Fibroblast of lung (primary cell): ENCODE measurements around the gene SCP2.

Experiments
- CTCF ChIP-seq, 2 donors: IDR thresholded peaks in 1 of 2; conservative IDR thresholded peaks in 1 of 2; 1 replicate in 1 of 2; 2 replicates in 1 of 2; pipeline ENCODE4 v1.5.1; 2011 to 2012; ENCODE audit warnings: low read length in 2 of 2, control low read depth in 1 of 2, inconsistent platforms in 1 of 2, low read depth in 1 of 2, mild to moderate bottlenecking in 1 of 2
- EZH2 ChIP-seq: IDR thresholded peaks from 2 replicates; pipeline ENCODE4 v1.5.1; 2012; ENCODE audit warnings: low read length, control low read depth, mild to moderate bottlenecking; ENCODE audit errors: missing control alignments

DNA sequence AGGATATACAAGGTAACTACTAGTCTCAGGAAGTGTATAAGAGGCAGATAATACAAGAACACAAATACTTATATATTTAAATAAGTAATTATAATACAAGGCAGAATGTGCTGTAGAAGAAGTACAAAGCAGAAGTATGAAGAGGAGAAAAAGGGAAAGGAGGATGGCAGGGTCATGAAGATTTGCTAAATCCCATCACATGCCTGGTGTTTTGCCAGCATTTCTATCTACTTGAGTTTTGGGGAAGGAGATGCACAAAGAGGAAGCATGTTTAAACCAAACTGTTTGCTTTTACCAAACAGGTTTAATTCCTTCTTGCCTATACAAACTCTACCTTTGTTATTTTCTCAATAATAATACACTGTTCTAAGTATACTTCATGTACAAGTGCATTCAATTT is 74.1 kb downstream of the SCP2 start:
- no peak for TF ChIP-seq EZH2
- TF ChIP-seq CTCF (conservative IDR thresholded peaks at IDR 0.05 in 1 of 2, IDR thresholded peaks at IDR 0.05 in 1 of 2; ENCODE audit: low read depth in 1 of 2, low read length in 2 of 2): no peak
